Type B pancreatic cell (in vitro differentiated cells): ENCODE results near the gene LZTS2. TPM values are rescaled to one million over a fixed set of nuclear protein-coding genes. Genes with fewer than 3 reads are reported as not detected.
A peak's percentile ranks its signal among the peaks of the same experiment; 100 is the strongest.

ENCODE experiments used
- DNase-seq: peaks from one replicate; pipeline ENCODE4 v3.0.0; 2021; ENCODE audit warnings: mixed read lengths; ENCODE audit not compliant: unreplicated experiment; ENCODE audit errors: extremely low spot score
- H3K27ac Mint-ChIP-seq: 2 replicates; pipeline ENCODE4 v1.8.0; 2021; ENCODE audit warnings: mild to moderate bottlenecking, mixed read lengths
- H3K27me3 Mint-ChIP-seq: 2 replicates; pipeline ENCODE4 v1.8.0; 2021; ENCODE audit warnings: mixed read lengths
- H3K36me3 Mint-ChIP-seq: 2 replicates; pipeline ENCODE4 v1.8.0; 2021; ENCODE audit warnings: mixed read lengths
- H3K4me1 Mint-ChIP-seq: one replicate; pipeline ENCODE4 v1.8.0; 2021; ENCODE audit warnings: mixed read lengths; ENCODE audit not compliant: unreplicated experiment
- H3K4me3 Mint-ChIP-seq: 2 replicates; pipeline ENCODE4 v1.8.0; 2021; ENCODE audit warnings: mild to moderate bottlenecking, mixed read lengths
- H3K9me3 Mint-ChIP-seq: 2 replicates; pipeline ENCODE4 v1.8.0; 2021; ENCODE audit warnings: mixed read lengths
- total RNA-seq: library from RNA; stranded (reverse); gene quantifications from 2 replicates; pipeline ENCODE4 v1.2.1, GENCODE V29; 2021; ENCODE audit warnings: low replicate concordance
- TF ChIP-seq, protein P1 (sequence below): fragments of 200-600 bp; sonication (generic); conservative IDR thresholded peaks from 2 replicates; pipeline ENCODE4 v1.5.0; 2021; ENCODE audit warnings: antibody characterized with exemption, mild to moderate bottlenecking

Gene LZTS2
- total RNA-seq, 1 donor from 2014 or later = 86.6 TPM

DNA sequence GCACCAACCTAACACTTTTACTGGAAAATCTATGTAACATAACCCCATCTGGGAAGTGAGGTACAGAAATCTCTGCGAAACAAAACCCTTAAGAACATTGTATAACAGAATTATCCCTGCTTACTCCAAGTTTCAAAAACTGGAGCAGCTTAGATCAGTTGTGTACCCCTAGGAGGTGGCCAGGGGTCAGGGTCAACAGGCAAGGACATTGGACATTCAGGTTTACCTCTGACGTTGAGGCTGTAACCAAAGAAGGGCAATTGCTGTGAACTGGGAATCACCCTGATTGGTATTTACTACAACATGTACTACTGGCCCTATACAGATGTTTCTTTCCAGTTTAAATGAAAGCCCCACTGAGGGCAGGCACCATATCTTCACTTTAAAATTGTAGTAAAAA lies 44.5 kb downstream of the LZTS2 start:
- Mint-ChIP-seq H3K36me3 (no peaks in the 10 kb centered on the region), H3K9me3 (no peaks in the 10 kb centered on the region), H3K27me3 (peaks cover 43% of the 10 kb centered on the region), H3K4me3 (no peak overlapping the region), H3K27ac (no peak overlapping the region), H3K4me1 (peaks cover 51% of the 10 kb centered on the region)
- TF ChIP-seq, protein P1, sequence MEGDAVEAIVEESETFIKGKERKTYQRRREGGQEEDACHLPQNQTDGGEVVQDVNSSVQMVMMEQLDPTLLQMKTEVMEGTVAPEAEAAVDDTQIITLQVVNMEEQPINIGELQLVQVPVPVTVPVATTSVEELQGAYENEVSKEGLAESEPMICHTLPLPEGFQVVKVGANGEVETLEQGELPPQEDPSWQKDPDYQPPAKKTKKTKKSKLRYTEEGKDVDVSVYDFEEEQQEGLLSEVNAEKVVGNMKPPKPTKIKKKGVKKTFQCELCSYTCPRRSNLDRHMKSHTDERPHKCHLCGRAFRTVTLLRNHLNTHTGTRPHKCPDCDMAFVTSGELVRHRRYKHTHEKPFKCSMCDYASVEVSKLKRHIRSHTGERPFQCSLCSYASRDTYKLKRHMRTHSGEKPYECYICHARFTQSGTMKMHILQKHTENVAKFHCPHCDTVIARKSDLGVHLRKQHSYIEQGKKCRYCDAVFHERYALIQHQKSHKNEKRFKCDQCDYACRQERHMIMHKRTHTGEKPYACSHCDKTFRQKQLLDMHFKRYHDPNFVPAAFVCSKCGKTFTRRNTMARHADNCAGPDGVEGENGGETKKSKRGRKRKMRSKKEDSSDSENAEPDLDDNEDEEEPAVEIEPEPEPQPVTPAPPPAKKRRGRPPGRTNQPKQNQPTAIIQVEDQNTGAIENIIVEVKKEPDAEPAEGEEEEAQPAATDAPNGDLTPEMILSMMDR = no peak
- DNase-seq = no peak

DNA sequence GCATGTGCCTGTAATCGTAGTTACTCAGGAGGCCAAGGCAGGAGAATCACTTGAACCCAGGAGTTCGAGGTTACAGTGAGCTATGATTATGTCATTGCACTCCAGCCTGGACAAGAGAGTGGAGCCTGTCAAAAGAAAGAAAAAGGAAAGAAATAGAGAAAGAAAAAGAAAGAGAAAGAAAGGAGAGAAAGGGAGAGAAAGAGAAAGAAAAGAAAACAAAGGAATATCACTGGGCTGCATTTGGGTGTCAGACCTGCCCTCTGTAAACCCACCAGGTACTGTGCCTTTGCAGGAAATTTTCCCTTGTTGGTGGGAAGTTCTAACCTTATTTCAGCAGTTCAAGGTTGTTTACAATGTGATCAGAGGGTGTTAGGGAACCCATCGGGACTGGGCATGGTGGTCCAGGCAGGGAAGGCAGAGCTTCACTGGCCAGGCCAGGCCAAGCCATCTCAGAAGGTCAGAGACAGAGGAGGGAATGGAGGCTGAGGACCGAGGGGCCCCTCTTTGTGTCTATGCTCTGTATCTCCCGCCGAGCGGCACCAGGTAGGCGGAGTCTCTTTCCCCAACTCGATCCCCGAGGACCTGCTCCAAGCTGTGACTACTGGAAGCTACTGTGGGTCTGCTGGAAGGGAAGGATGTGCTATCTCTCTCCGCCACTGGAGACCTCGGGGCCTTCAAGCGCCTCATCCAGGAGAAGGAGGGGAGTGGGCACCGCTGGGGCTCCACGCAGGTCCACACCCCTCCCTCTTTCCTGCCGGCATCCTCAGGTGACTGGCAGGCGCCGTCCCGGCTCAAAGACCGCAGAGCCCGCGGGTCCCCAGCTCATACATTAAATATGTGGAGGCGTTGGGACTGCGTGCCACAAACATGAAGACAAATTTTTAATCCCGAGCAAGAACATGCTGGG lies 47.0 kb downstream of the LZTS2 start:
- peak overlapping the region; percentile 71 for H3K4me3 Mint-ChIP-seq
- no peak overlapping the region for H3K27ac Mint-ChIP-seq
- peaks cover 51% of the 10 kb centered on the region for H3K4me1 Mint-ChIP-seq
- no peak for DNase-seq
- peaks cover 67% of the 10 kb centered on the region for H3K27me3 Mint-ChIP-seq
- TF ChIP-seq, protein P1 = peak; percentile 25
- H3K9me3 Mint-ChIP-seq = no peaks in the 10 kb centered on the region
- no peaks in the 10 kb centered on the region for H3K36me3 Mint-ChIP-seq

DNA sequence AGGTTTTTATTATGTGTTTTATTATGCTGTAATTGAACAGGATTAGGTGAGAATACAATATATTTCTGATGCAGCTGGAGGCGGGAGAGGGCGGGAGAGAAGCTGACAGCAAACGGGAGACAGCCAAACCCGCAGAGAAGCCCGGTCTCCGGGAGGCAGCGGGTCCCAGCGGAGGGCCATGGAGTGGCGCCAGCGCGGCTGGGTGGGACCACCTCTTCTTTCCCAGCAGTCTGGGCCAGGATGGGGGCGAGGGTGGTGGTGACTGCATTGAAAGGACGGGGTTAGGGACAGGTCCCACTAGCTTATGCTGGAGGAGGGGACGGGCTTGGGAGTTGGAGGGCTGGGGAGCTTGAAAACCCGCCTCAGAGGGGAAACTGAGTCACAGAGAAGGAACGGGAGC lies 47.7 kb downstream of the LZTS2 start:
- peak overlapping the region; percentile 71 for H3K4me3 Mint-ChIP-seq
- H3K9me3 Mint-ChIP-seq = no peaks in the 10 kb centered on the region
- peaks cover 72% of the 10 kb centered on the region for H3K27me3 Mint-ChIP-seq
- TF ChIP-seq, protein P1 = no peak
- no peaks in the 10 kb centered on the region for H3K36me3 Mint-ChIP-seq
- DNase-seq = no peak
- H3K4me1 Mint-ChIP-seq = peaks cover 44% of the 10 kb centered on the region
- H3K27ac Mint-ChIP-seq = no peak overlapping the region

GRCh38 chr10:101047961-101048892 lies 48.6 kb downstream of the LZTS2 start:
- no peak for DNase-seq
- peaks cover 72% of the 10 kb centered on the region for H3K27me3 Mint-ChIP-seq
- no peaks in the 10 kb centered on the region for H3K36me3 Mint-ChIP-seq
- H3K4me1 Mint-ChIP-seq = peaks cover 35% of the 10 kb centered on the region
- peak overlapping the region; percentile 4 for H3K27ac Mint-ChIP-seq
- no peaks in the 10 kb centered on the region for H3K9me3 Mint-ChIP-seq
- peak overlapping the region; percentile 77 for H3K4me3 Mint-ChIP-seq
- TF ChIP-seq, protein P1 = no peak

DNA sequence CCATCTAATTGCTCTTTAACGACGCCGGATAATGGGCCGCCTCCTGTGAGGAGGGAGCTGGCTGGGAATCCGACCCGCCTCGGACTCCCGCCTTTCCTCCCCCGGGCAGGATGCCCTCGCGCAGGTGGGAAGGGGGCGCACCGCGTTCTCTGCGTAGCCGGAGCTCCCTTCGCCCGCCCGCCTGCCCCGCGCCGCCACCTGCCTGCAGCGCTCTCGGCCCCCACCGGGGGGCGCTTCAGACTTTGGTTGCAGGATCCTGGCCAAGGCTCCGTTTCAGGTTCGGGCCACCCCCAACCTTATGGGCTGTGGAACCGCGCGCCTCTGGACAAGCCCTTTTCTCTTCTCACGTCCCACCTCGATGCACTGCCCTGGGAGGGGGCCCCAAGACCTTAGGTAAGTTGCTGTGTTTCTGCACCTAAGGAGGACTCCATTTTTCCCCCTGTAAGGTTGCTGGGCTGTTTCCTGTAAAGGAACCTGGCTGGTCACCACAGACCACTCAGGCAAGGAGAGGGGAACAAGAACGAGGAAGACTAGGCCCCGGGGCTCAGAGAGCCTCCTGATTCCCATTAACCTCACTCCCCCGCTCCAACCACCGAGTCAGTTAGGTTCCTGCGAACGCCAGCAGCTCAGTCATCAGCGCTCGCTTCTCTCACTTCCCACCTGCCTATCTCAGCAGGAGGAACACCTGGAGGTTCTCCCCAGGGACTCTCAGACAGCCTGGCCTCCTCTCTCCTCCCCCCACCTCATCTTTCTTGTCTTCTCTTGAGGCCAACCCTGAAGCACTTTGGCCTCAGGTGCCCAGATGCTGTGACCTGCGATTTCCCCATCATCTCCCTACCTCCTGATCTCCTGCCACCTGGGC lies 50.8 kb downstream of the LZTS2 start:
- peak; percentile 87 for DNase-seq
- H3K27ac Mint-ChIP-seq = no peak overlapping the region
- peaks cover 26% of the 10 kb centered on the region for H3K4me1 Mint-ChIP-seq
- H3K4me3 Mint-ChIP-seq = peak overlapping the region; percentile 54
- H3K36me3 Mint-ChIP-seq = peaks cover 4% of the 10 kb centered on the region
- no peaks in the 10 kb centered on the region for H3K9me3 Mint-ChIP-seq
- TF ChIP-seq, protein P1 = peak; percentile 86
- peaks cover 69% of the 10 kb centered on the region for H3K27me3 Mint-ChIP-seq
